Measurements from ENCODE around the gene GJA3.

Gene GJA3

DNA sequence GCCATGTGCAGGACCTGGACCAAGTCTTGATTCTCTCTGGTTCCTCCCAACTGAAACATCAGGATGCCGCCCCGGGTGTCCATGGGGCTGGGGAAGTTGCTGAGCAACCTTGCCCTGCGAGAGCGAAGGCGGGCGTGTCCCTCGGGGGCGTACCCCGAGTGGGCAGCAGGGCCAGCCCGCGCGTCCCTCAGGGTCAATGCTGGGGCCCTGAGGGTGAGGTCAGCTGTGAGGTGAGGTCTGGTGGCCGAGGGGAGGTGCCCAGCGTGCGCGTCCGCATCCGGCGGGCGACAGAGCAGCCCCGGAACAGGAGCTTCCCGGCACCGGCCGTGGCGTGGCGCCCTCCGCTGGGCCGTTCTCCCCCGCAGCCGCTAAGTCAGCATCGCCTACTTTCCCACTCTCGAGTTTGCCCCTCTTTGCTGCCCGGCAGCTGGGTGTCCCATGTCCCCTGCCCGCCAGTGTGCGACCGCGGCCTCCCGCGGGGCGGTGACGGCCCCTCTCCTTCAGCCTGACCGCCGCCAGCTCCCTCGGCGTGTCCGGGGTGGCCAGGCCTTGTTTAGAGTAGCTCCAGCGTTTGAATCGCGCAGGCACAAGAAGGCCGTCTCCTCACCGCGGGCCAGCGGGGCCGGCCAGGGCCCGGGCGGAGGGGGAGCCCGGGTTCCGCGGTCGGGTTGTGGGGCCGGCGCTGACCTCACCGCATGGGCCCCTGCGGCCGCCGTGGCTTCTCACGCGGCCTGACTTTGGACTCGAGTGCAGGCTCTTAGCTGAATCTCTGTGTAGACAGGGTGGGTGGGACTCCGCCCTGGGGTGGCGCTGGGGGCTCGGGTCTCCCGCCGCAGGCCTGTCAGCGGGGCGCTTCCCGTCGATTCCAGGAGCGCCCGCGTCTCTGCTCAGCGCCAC, 33.0 kb downstream of the GJA3 start:
- peak; percentile 78 for DNase-seq (ENCODE audit: low spot score)

DNA sequence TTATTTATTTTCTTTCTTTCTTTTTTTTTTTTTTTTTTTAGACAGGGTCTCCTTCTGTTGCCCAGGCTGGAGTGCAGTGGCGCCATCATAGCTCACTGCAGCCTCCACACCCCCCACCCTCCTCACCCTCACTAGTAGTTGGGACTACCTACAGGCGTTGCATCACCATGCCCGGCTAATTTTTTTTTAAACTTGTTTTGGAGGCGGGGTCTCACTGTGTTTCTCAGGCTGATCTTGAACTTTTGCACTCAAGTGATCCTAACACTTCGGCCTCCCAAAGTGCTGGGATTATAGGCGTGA, 33.6 kb downstream of the GJA3 start:
- no peak for DNase-seq (ENCODE audit: low spot score)

DNA sequence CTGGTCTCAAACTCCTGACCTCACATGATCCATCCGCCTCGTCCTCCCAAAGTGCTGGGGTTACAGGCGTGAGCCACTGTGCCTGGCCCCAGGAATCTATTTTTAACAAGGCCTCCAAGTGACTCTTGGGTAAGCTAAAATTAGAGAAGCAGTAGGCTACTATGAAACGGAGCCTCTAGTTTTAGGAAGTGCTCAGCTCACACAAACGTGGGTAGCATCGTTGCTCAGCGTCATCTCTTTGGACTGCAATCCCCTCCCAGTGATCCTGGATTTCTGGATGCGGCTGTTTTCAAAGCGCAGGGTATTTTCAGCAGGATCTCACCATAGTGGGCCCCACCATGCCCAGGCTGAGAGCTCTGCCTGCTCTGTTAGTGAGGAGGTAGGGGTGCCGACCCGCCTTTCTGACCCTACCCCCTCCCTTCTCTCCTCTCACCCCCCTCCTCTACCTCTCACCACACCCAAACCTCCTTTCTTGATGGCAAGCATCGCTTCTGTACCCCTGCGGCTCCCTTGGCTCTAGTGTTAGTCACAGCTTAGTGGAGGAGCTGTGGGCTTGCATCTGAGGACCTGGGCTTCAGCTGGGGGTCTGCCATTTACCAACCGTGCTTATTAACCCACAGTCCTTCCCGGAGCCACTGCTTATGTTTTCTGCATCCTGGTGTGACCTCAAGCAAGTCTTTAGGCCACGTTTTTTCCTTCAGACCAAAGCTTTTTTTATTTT, 34.2 kb downstream of the GJA3 start:
- DNase-seq (ENCODE audit: low spot score), result peak; percentile 24

DNA sequence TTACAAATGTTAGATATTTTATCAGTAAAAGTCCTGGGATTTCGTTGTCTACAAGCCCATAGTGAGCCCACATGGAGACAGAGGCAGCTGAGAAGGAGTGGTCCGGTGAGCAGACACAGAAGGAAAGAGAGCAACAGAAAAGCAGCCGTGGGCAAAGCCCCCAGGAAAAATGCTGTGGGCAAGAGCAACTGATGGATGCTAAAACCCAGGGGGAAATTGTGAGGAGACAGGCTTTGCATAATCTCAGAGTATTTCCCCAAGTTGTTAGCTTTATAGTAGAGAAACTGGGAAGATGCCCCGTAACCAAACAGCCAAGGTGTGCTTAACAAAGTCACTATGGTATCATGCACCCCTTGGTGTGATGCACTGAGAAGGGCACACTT, 35.1 kb downstream of the GJA3 start:
- peak; percentile 18 for DNase-seq (ENCODE audit: low spot score)

DNA sequence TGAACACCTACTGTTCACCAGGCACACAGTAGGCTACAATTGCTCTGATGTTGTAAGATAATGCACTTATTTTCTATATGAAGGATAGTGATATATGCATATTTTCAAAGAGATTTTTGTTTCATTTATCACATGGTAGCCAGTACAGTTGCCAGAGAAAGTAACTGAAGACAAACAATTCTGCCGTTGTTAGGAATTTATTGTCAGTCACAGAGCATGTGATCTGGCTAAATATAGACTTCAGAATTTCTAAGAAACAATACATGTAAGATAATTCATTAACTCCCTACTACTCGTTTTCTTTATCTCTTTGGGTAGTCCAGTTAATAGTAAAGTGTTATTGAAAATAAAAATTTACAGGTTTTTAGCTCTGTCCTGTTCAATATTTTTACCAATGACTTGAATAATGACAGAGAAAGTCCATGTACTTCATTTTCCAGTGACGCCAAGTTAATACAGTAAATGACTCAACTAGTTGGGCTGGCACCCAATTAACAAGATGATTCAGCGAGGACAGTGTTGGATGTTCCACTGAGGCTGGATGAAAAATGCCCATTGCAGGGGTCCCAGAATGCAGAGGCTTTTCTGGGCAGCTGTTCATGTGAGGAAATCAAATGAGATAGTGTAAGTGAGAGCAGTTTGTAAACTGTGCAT, 35.6 kb downstream of the GJA3 start:
- DNase-seq (ENCODE audit: low spot score), result no peak

DNA sequence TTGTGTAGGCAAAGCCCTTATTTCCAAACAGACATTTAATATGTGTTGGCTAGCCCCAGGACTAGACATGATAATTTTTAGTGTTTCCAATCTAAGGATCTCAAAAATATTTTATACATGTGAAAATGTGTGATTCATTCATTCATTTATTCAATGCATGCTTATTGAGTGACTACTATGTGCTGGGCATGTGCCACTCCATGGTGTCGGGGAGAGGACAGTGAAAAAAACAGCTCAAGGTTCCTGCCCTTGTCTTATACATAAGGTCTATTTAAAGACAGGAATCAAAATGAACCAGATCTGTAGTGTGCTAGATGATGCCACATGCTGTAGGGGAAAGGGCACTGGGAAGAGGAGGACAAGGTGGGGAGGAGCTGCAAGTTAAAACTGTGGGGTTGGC, 36.5 kb downstream of the GJA3 start:
- peak; percentile 8 for DNase-seq (ENCODE audit: low spot score)

DNA sequence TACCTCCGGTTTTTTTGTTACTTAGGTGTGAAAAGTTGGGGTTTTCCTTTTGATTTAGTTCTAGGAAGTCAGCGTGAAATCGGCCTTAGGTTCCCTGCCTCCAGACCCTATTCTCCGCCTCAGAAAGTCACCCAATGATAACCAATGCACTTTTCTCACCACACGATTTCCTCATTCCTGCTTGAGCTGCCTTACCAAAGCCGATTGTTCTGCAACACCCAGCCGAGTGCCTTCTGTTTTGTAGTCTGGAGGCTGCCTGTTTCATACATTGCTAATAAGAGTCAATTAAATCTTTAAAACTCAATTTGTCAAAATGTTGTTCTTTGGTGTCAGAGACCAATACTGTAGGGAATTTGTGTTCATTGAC, 39.7 kb downstream of the GJA3 start:
- DNase-seq (ENCODE audit: low spot score), result peak; percentile 8

DNA sequence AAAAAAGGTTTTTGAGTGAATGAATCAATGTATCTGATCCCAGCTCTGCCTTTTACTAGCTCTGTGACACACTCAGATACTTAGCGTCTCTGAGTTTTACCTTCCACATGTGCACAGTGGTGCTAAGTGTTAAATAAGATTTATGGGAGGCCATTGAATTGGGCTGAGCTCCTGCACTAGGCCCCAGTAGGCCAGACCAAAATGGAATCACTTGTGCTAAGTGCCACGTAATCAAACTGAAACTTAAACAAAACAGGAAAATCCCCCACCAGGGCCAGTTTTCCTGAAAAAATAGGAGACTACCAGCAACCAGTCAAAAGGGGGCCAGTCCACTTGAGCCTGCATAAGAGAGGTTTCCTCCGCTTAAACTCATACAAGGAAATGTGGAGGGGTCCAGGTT, 40.9 kb downstream of the GJA3 start:
- no peak for DNase-seq (ENCODE audit: low spot score)

DNA sequence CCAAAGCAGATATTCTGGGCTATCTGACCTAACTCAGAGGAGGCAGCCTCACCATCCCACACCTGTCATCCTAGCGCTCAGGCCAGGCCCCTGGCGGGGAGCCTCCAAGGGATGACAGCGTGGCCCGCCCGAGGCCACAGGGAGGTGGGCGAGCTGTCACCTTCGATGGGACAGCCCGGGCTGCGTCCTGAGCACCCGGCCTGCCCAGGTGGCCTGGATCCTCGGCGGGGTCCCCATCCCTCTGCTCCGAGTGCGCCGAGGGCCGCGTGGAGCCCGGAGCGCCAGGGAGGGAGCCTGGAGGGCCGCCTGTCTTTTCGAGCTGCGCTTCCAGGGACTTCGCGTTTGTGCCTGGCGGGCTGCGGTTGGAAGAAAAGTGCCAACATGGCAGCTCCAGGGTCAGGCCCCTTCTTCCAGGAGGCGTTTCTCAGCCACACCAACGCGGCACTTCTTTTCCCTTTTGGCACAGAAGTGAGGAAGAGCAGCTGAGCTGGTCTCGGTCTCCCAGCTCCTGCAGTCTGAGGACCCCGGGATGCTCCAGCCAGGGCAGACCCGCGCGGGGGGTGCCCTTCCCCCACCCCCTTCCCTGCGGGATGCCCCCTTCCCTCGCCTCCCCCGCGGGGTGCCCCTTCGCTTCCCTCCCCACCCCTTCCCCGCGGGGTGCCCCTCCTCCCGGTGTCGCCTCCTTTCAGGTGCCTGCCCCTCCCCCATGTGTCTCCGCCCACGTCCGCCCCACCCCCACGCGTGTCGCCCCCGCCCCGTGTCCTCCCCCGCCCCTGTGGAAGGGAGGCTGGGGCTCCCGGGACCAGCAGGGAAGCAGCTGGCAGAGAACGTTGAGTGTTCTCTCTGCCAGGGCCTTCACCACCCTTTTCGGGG, 42.3 kb downstream of the GJA3 start:
- DNase-seq (ENCODE audit: low spot score), result no peak

DNA sequence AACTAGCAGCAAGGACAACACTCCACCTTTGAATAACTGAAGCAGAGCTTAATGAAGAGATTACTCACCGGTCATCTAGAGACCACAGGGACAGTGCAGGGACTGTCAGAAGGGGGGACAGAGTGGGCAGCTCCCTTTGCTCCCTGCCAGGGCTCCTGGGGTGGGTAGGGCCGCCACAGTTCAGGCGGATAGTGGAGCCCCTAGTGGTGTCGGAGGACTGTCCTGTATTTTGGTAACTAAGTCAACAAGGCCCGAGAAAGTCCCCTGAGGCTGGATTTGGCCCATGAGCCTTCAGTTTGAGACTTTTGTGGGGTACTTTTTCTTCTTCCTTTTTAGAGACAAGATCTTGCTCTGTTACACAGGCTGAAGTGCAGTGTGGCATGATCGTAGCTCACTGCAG, 44.6 kb downstream of the GJA3 start:
- no peak for DNase-seq (ENCODE audit: low spot score)

DNA sequence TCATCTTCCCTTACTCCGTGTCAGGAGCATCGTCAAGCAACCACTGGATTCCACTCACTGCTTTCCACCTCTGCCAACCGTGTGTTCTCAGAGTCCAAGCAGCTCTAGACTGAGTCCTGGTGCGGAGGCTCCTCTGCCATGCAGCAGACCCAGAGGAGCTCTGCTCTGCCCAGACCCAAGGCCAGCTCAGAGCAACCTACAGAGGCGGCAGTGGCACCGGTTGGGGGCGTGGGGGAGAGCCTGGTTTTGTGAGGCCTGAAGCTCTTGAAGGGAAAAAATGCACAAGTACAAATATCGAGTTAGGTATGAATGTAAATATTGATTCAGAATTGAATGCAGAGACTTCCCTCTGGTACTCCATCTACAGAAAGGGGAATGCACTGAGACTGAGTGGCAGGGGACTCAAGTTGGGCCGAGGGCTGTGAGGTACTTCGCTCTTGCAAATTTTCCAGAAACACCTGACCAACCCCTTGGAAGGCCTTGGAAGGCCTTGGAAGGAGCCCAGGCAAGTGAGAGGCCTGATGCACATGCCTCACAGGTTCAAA, 46.7 kb downstream of the GJA3 start:
- no peak for DNase-seq (ENCODE audit: low spot score)

DNA sequence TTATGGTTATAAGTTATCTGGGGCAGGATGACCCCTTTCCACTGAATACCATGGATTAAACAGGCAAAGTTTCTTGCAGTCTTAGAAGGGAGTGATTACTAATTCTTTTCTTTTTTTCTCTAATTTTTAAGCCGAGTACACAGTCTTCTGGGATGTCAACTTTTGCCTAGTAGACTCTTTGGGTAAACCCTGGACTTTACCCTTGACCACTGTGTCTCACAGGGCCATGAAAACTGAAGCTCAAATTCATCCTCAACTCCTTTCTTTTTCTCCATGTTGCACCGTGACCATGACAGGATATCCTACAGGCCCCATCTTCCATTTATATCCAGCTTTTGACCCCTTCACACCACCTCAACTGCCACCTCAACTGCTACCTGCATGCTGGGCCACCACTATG, 51.8 kb downstream of the GJA3 start:
- no peak for DNase-seq (ENCODE audit: low spot score)

DNA sequence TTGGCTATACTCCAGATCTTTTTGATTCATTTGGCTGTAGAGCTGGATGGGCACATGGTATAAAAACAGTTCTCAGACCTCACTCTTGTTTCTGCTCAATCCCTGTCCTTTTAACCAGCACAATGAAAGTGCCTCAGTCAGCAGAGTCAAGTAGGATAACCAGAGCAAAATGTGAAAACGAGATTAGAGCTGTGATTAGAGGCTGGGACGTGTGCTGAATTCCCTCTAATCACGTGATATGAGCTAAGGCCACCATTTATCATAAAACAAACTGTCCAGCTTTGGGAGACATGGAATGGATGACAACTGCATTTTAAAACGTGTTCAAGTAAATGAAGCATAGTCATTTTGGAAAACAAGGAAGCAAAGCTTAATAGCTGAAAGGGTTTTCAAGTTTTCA, 54.1 kb downstream of the GJA3 start:
- DNase-seq (ENCODE audit: low spot score), result no peak

DNA sequence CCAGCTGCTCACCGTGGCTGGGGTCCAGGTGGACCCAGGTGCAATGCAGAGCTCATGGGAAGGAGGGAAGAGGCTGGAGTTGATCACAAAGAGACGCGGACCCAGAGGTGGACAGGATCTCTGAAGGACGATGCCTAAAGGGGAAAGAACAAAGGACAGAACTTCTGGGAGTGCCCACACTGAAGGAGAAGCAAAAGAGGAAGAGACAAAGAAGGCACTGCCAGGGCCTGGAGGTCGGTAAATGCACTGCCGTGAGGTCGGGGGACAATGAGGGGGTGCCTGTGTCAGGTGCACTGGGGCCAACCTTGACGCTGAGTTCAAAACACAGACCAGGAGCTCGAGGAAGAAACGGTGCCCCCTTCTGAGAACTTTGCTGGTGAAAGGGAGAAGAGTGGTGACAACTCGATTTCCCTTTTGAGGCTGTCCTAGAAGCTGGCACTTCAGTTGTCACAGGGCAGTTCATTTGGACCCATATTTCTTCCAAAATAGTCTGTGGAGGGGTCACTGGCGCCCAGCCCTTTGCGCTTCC, 55.6 kb downstream of the GJA3 start:
- DNase-seq (ENCODE audit: low spot score), result no peak

DNA sequence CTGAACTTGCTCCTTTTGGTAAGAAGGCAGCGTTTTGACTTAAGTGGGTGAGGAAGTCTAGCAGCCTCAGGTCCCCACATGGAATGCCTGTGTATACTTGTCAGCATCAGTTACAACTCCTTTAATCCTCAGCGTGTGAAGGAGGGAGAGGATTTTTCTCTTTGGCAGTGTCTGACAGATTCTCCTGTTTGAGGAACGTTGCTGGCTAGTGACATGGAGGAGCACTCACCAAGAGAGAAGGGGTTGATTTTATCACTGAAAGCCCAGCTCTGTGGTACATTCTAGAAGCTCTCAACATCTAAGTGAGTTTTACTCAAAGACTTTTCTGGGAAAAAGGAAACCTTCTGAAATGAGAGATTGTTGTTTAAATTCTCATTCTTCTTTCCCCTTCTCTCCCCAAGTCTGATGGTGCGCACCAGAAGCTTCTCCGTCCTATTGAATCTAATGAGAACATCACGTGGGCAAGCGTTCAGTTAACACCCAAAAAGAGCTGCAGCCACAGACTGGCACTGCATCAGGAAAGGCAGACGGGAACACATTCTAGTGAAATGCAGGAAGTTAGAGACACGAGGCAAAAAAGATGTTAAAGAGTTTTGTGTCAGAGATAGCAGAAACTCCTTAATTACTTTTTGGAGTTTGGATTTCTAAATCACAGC, 58.2 kb downstream of the GJA3 start:
- DNase-seq (ENCODE audit: low spot score), result no peak

DNA sequence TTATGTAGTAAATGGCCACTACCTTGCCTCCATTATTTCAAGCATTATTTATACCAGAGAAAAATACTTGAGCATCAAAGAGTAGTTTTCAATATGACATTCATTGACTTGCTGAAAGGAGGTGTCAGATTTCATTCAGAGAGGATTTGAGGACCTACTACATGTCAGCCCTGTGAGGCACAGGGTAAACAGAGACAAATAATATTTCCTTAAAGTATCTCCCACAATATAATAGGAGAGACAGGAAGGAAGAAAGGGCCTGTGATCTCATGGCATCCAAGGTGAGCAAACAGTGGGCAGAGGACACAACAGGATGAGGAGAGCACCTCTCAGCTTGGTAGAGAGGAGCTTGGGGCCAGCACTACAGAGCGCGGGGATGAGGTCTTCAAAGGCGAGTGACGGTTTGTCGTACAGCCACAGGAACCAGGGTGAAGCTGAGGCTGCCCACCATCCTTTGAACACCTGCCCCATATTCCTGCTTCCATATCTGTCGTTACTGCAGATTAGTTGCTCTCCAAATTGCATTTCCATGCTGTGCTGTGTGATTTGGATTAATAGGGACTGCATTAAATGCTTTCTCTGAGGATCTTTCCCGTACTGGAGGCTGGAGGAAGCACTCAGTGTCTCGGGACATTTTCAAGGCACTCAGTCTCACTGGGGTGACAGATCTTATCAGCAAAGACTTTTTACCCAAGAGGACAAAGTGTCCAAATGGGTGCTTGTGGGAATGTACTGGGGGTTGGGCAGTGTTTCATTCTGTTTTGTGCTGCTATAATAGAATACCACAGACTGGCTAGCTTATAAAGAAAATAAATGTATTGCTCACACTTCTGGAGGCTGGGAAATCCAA, 59.2 kb downstream of the GJA3 start:
- DNase-seq (ENCODE audit: low spot score), result no peak

DNA sequence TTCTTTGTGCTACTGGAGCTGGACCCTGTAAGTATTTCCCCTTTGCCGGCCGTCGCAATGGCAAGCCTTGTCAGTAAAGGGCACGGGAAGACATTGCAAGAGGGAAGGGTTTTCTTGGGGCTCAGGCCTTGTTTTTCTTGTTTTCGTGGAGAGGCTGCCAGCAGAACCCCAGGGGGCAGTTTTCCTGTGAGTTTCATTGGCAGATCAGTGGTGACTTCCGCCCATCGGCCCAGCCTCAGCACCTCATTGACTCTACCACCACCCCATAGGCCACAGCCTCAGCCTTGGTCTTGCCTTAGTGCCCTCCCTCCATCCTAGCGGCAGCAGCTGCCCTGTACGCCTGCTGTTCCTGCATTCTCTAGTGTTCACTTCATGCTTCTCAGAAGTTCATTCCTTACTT, 61.5 kb downstream of the GJA3 start:
- no peak for DNase-seq (ENCODE audit: low spot score)

DNA sequence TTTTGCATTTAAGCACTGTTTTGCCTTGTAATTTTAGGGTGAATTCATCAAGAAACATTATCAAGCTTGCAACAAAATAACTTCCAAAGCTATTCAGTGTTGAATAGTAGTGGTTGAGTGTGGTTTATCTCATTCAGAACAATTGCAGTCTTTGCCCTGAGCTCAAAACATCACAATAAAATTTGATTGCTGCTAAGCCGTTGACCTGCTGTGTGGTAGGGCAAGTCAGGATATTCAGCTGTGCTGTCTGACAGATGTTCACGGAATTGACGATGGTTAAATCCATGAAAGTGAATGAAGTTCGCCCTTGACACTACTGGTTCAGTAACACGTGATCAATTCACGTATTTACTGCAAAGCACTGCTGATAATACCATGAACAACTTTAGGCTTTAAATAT, 66.9 kb downstream of the GJA3 start:
- no peak for DNase-seq (ENCODE audit: low spot score)

DNA sequence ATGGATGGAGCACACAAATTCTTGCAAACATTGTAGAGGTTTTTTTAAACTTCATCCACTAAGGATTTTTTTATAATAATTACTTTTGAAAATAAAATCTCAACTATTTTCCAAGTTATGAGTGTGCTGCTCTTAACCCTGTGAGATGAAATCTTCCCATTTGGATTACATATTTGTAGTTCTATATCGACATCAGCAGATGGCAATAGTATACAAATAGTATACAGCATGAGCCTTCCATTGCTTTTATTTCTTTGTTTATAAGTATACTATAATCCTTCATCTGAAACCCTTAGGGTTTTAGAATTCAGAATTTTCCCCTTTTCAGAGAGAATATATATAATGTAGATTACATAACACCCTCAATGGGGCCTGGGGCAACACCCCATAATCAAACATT, 70.5 kb downstream of the GJA3 start:
- no peak for DNase-seq (ENCODE audit: low spot score)
